K562 (cell line): Measurements from ENCODE around the gene IGF2R. TPM values are rescaled to one million over a fixed set of nuclear protein-coding genes. Genes with fewer than 3 reads are reported as not detected.

Experiments used
- AFF4 ChIP-seq: sonication (generic); formaldehyde crosslinking; IDR thresholded peaks from 2 replicates; pipeline ENCODE4 v1.8.0; 2023; ENCODE audit warnings: mild to moderate bottlenecking, missing genetic modification reagents
- BCL6 ChIP-seq: fragments of 250-450 bp; sonication (Bioruptor Pico); IDR thresholded peaks from 2 replicates; pipeline ENCODE4 v1.4.0; 2020
- ELK3 ChIP-seq: fragments of 450-650 bp; formaldehyde crosslinking; IDR thresholded peaks from 2 replicates; pipeline ENCODE4 v1.4.0; 2020; ENCODE audit warnings: mild to moderate bottlenecking
- FOXM1 ChIP-seq, 2 experiments: fragments of 450-650 bp in 1 of 2; sonication (generic) in 1 of 2; formaldehyde crosslinking in 1 of 2; IDR thresholded peaks; 2 replicates each; pipeline versions ENCODE4 v1.6.1 to v1.9.0; 2017 to 2022; ENCODE audit warnings: low read depth in 2 of 2, mild to moderate bottlenecking in 2 of 2, missing genetic modification reagents in 1 of 2, moderate library complexity in 1 of 2
- GABPA ChIP-seq: fragments of 200-800 bp; sonication (Bioruptor generic); conservative IDR thresholded peaks from 2 replicates; pipeline ENCODE4 v1.6.1; 2016; ENCODE audit warnings: low read depth, missing genetic modification characterization, missing compliant biosample characterization
- HDAC8 ChIP-seq: fragments of 450-650 bp; IDR thresholded peaks from 2 replicates; pipeline ENCODE4 v1.6.1; 2016; ENCODE audit warnings: mild to moderate bottlenecking, missing genetic modification characterization, moderate library complexity, missing compliant biosample characterization
- HMGN3 ChIP-seq: IDR thresholded peaks from 2 replicates; pipeline ENCODE4 v1.6.1; 2011; ENCODE audit warnings: borderline replicate concordance, low read depth, mild to moderate bottlenecking, mixed read lengths, low read length; ENCODE audit not compliant: insufficient read length; ENCODE audit errors: extremely low read depth
- PML ChIP-seq: IDR thresholded peaks from 2 replicates; pipeline ENCODE4 v1.6.1; 2012; ENCODE audit warnings: low read length, inconsistent platforms
- POLR2AphosphoS2 ChIP-seq: IDR thresholded peaks from 2 replicates; pipeline ENCODE4 v1.6.1; 2012; ENCODE audit warnings: low read length, improper control_type of control experiment
- POLR2AphosphoS5 ChIP-seq: IDR thresholded peaks from 2 replicates; pipeline ENCODE4 v1.6.1; 2011; ENCODE audit warnings: mild to moderate bottlenecking, low read depth, low read length, moderate library complexity; ENCODE audit not compliant: control insufficient read depth, insufficient read depth
- RBBP5 ChIP-seq: fragments of 200-600 bp; sonication (generic); IDR thresholded peaks from 2 replicates; pipeline ENCODE4 v1.6.1; 2012; ENCODE audit warnings: borderline replicate concordance, mild to moderate bottlenecking, low read length, control low read depth, inconsistent platforms; ENCODE audit not compliant: insufficient read depth, poor library complexity, severe bottlenecking
- RBM39 ChIP-seq: fragments of 200-400 bp; formaldehyde crosslinking; optimal IDR thresholded peaks from 2 replicates; pipeline ENCODE3; 2018; ENCODE audit warnings: low read depth, low read length
- RHOXF2B ChIP-seq: fragments of 250-450 bp; sonication (Bioruptor Pico); conservative IDR thresholded peaks from 2 replicates; pipeline ENCODE4 v1.5.1; 2021
- SAFB2 ChIP-seq: fragments of 200-400 bp; formaldehyde crosslinking; IDR thresholded peaks from 2 replicates; pipeline ENCODE4 v1.6.1; 2018; ENCODE audit warnings: borderline replicate concordance, low read length, low read depth, moderate library complexity; ENCODE audit not compliant: severe bottlenecking
- SMARCA4 ChIP-seq: fragments of 450-650 bp; IDR thresholded peaks from 2 replicates; pipeline ENCODE4 v1.6.1; 2016
- TEAD4 ChIP-seq, 2 experiments: sonication (generic) in 1 of 2; formaldehyde crosslinking in 1 of 2; IDR thresholded peaks; 2 replicates each; pipeline versions ENCODE4 v1.6.1 to v1.8.0; 2012 to 2022; ENCODE audit warnings: borderline replicate concordance in 1 of 2, inconsistent platforms in 1 of 2, low read length in 1 of 2, mild to moderate bottlenecking in 1 of 2, missing genetic modification reagents in 1 of 2
- ZNF184 ChIP-seq: sonication (generic); formaldehyde crosslinking; IDR thresholded peaks from 2 replicates; pipeline ENCODE4 v1.5.0; 2020; ENCODE audit warnings: missing genetic modification reagents
- ZNF23 ChIP-seq: fragments of 250-450 bp; sonication (Bioruptor Pico); IDR thresholded peaks from 2 replicates; pipeline ENCODE4 v1.4.0; 2020; ENCODE audit warnings: mild to moderate bottlenecking
- ZNF583 ChIP-seq: fragments of 250-450 bp; sonication (Bioruptor Pico); IDR thresholded peaks from 2 replicates; pipeline ENCODE4 v1.4.0; 2020
- ZNF79 ChIP-seq: fragments of 250-450 bp; sonication (Bioruptor Pico); IDR thresholded peaks from 2 replicates; pipeline ENCODE4 v1.4.0; 2020; ENCODE audit warnings: low read depth, mild to moderate bottlenecking, moderate library complexity
- polyA plus RNA-seq, 8 experiments: library from polyadenylated mRNA; depleted of rRNA in 4 of 8; stranded (reverse) in 5 of 8; unstranded in 3 of 8; fragments of >200 nt; fragmentation: Nextera tagmentation in 2 of 8; fragmentation: Illumina TruSeq in 1 of 8; extraction: Ambion mirVana in 2 of 8; extraction: Trizol in 1 of 8; gene quantifications; 2 replicates each; pipeline versions ENCODE4 v1.2.1 to v1.2.3, GENCODE V29; 2011 to 2014; ENCODE audit warnings: inconsistent platforms in 1 of 8, missing spikeins in 1 of 8
- total RNA-seq, 7 experiments: library from RNA; depleted of rRNA in 6 of 7; stranded (reverse); fragments of >200 nt in 6 of 7; fragmentation: Illumina TruSeq in 2 of 7; extraction: Trizol in 2 of 7; gene quantifications; 2 replicates each; pipeline versions ENCODE4 v1.2.1 to v1.2.3, GENCODE V29; 2011 to 2021; ENCODE audit warnings: low replicate concordance in 1 of 7
- TF ChIP-seq, protein P1 (sequence below): fragments of 250-450 bp; sonication (Bioruptor Pico); IDR thresholded peaks from 2 replicates; pipeline ENCODE4 v1.5.0; 2021; ENCODE audit warnings: mild to moderate bottlenecking, moderate library complexity

Gene IGF2R
- total and polyA plus RNA-seq, 9 of the 15 experiments (the other 6 are each of a cell fraction or from before 2014, with no cell fraction given), result 3.5 to 92.3 (median 34.5) TPM

DNA sequence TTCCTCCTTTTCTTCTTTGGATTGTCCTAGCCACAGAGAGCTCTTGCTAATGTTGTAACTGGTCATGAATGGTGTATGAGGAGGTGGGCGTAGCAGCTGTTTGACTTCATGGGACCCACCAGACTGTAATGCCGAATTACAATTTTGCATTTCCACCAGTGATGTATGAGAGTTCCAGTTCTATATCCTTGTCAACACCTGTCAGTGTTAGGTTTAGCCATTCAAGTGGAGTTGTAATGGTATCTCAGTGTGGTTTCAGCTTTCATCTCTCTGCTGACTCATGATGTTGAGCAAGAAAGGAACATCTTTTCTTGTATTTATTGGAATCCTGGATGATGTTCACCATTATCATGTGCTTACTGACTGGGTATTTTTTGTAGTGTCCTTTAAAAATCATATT lies 5.1 kb downstream of the IGF2R start (continued):
- TF ChIP-seq, protein P1, sequence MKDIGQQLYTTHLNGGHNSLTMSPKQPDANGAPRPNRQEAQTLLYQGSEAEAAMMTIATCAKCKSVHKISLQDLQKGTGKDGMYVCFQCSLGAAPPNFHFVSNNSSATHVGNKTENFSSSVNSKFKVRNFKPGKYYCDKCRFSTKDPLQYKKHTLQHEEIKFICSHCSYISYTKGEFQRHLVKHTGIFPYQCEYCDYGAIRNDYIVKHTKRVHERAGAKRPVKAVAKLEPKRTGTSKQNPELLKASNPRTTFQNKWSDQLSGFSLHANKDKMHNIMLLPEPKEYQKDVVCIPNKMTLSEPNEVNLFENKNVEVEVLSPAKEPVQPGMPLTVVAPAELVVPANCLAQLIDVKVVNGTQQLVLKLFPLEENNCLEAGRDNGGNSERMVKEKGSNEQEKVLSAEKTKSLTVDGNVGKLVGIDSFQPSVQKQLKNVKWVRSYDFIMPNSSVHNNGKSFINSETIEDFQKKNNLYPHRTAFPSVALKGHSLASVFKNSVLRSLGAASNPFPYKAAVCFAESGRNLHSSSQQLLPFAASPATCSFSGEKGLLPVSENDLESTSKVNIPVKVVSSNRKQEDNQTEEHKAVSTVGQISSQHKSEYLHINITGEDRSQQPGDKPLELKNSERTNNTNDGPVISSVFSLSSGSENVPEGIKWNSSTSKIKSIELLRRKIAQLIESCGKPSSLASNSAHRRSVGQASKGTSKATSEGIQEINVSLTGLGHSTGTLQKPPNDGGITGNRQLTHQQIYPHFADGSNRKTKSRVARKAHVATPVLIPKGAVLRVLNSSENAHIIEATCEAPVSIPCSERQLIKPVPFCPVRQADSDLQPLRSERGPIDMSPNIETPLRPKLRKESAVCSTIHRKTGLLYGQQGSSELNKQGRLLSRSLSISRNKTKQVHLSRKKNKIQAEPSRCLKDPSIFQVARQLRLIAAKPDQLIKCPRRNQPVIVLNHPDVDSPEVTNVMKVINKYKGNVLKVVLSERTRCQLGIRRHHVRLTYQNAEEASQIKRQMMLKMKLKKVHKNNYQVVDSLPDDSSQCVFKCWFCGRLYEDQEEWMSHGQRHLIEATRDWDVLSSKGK, result no peak
- no peak for TF ChIP-seq BCL6
- peak; percentile 84 for TF ChIP-seq TEAD4 (IDR thresholded peaks at IDR 0.05; ENCODE audit: low read length)
- no peak for TF ChIP-seq TEAD4 (CRISPR knock-in tag; IDR thresholded peaks at IDR 0.05; ENCODE audit: borderline replicate concordance)
- no peak for TF ChIP-seq RHOXF2B (CRISPR knock-in tag)
- no peak for TF ChIP-seq RBM39
- peak; percentile 48 for TF ChIP-seq POLR2AphosphoS5
- no peak for TF ChIP-seq ZNF79 (CRISPR knock-in tag)
- TF ChIP-seq SAFB2, result no peak
- TF ChIP-seq FOXM1 (IDR thresholded peaks at IDR 0.05; ENCODE audit: low read depth), result no peak
- TF ChIP-seq FOXM1 (CRISPR knock-in tag; IDR thresholded peaks at IDR 0.05; ENCODE audit: low read depth), result no peak
- TF ChIP-seq POLR2AphosphoS2, result no peak
- TF ChIP-seq ZNF184 (CRISPR knock-in tag), result no peak
- TF ChIP-seq RBBP5, result no peak
- TF ChIP-seq ZNF23 (CRISPR knock-in tag), result no peak
- TF ChIP-seq PML, result peak; percentile 52; the same call in 1 of the 2 replicates
- TF ChIP-seq HMGN3, result no peak
- no peak for TF ChIP-seq GABPA (tag)
- peak; percentile 93 for TF ChIP-seq SMARCA4
- no peak for TF ChIP-seq AFF4 (CRISPR knock-in tag)
- no peak for TF ChIP-seq ZNF583 (CRISPR knock-in tag)
- TF ChIP-seq HDAC8 (tag), result no peak
- no peak for TF ChIP-seq ELK3 (CRISPR knock-in tag)
